CD8-positive, alpha-beta memory T cell (primary cell): ENCODE measurements around the gene FGFR1OP2. TPM values are rescaled to one million over a fixed set of nuclear protein-coding genes. Genes with fewer than 3 reads are reported as not detected.
A peak's percentile ranks its signal among the peaks of the same experiment; 100 is the strongest.
"Not testable (repeated sequence)": the region's sequence is repeated elsewhere in the genome, so short reads cannot be mapped to it uniquely, and the experiment has no call there.

Experiments used
- CTCF ChIA-PET: fragments of 350-600 bp; sonication (Branson Sonifier 250); formaldehyde crosslinking; loops from one replicate; lab custom pipeline; 2021; ENCODE audit warnings: antibody characterized with exemption; lab: Charles Lee
- POLR2A ChIA-PET: fragments of 350-600 bp; sonication (Branson Sonifier 250); formaldehyde crosslinking; loops from one replicate; lab custom pipeline; 2021; ENCODE audit warnings: antibody characterized with exemption; lab: Charles Lee
- DNase-seq, 5 donors: peaks; one replicate each; pipeline versions ENCODE4 v3.0.0 to v3.0.0-alpha.2; 2020 to 2022; ENCODE audit warnings: mixed read lengths in 1 of 5
- H3K27ac ChIP-seq: one replicate; pipeline ENCODE4 v1.7.0; 2013; ENCODE audit warnings: low read depth, mild to moderate bottlenecking, low read length, moderate library complexity
- H3K27me3 ChIP-seq: 2 replicates; pipeline ENCODE4 v1.7.0; 2013; ENCODE audit warnings: low read length, mild to moderate bottlenecking; ENCODE audit not compliant: insufficient read depth, poor library complexity, severe bottlenecking
- H3K36me3 ChIP-seq: 2 replicates; pipeline ENCODE4 v1.7.0; 2013; ENCODE audit warnings: mild to moderate bottlenecking, low read length, moderate library complexity; ENCODE audit not compliant: insufficient read depth
- H3K4me1 ChIP-seq: 2 replicates; pipeline ENCODE4 v1.7.0; 2013; ENCODE audit warnings: mild to moderate bottlenecking, low read length, moderate library complexity; ENCODE audit not compliant: insufficient read depth
- H3K4me3 ChIP-seq: 2 replicates; pipeline ENCODE4 v1.7.0; 2013; ENCODE audit warnings: mild to moderate bottlenecking, low read length
- H3K9me3 ChIP-seq: 2 replicates; pipeline ENCODE4 v1.7.0; 2013; ENCODE audit warnings: mild to moderate bottlenecking, low read length
- H3K27ac Mint-ChIP-seq, 8 donors: one replicate each; pipeline ENCODE4 v1.8.0; 2020 to 2021; ENCODE audit warnings: mixed read lengths in 8 of 8, mild to moderate bottlenecking in 6 of 8, inconsistent platforms in 3 of 8, moderate library complexity in 3 of 8
- H3K27me3 Mint-ChIP-seq, 2 donors: one replicate each; pipeline ENCODE4 v1.8.0; 2020 to 2021; ENCODE audit warnings: mixed read lengths in 2 of 2, mild to moderate bottlenecking in 1 of 2, moderate library complexity in 1 of 2
- H3K36me3 Mint-ChIP-seq, 3 donors: one replicate each; pipeline ENCODE4 v1.8.0; 2020 to 2021; ENCODE audit warnings: mixed read lengths in 3 of 3, inconsistent platforms in 1 of 3, mild to moderate bottlenecking in 1 of 3
- H3K4me1 Mint-ChIP-seq, 3 donors: one replicate each; pipeline ENCODE4 v1.8.0; 2020 to 2021; ENCODE audit warnings: mixed read lengths in 3 of 3, inconsistent platforms in 1 of 3, mild to moderate bottlenecking in 1 of 3
- H3K4me3 Mint-ChIP-seq, 7 donors: one replicate each; pipeline ENCODE4 v1.8.0; 2020 to 2021; ENCODE audit warnings: mixed read lengths in 7 of 7, mild to moderate bottlenecking in 6 of 7, moderate library complexity in 4 of 7, inconsistent platforms in 2 of 7
- H3K9me3 Mint-ChIP-seq, 5 donors: one replicate each; pipeline ENCODE4 v1.8.0; 2020 to 2022; ENCODE audit warnings: mixed read lengths in 5 of 5, mild to moderate bottlenecking in 3 of 5, moderate library complexity in 2 of 5, inconsistent platforms in 1 of 5
- polyA plus RNA-seq: library from polyadenylated mRNA; unstranded; fragments of 300-500 nt; fragmentation: Illumina TruSeq; gene quantifications from one replicate; pipeline ENCODE4 v1.2.3, GENCODE V29; 2021
- total RNA-seq, 2 experiments: library from RNA; stranded (reverse); gene quantifications; one replicate each; pipeline ENCODE4 v1.2.3, GENCODE V29; 2021

Gene FGFR1OP2
- total and polyA plus RNA-seq, 3 experiments from 2014 or later, result 50.4 to 103 (median 54.7) TPM

GRCh38 chr12:26941215-26941594, 2.9 kb downstream of the FGFR1OP2 start:
- Histone ChIP-seq H3K4me1 (peaks cover 46% of the 10 kb centered on the region), H3K27ac (peak overlapping the region; percentile 58), H3K9me3 (no peaks in the 10 kb centered on the region), H3K4me3 (peak overlapping the region; percentile 45), H3K36me3 (no peaks in the 10 kb centered on the region), H3K27me3 (no peaks in the 10 kb centered on the region)
- peaks cover 72 to 86% (median 77%) of the 10 kb centered on the region in 3 donors for H3K4me1 Mint-ChIP-seq
- peaks cover 0 to 4% (median 0%) of the 10 kb centered on the region in 5 donors for H3K9me3 Mint-ChIP-seq
- DNase-seq, result peak in 2 of 5 donors; percentile 14 to 31
- H3K36me3 Mint-ChIP-seq, result peaks cover 0 to 32% (median 4%) of the 10 kb centered on the region in 3 donors
- H3K4me3 Mint-ChIP-seq, result peak overlapping the region; percentile 79 to 99 (median 97)
- ChIA-PET POLR2A (no interaction called here), CTCF (interaction anchor here (1.1 to 2.5 kb wide), 2 partner anchors 56 to 73 kb away, joined by 3 to 12 read pairs; partner anchors contain the start of gene TM7SF3)
- peaks cover 0 to 2% of the 10 kb centered on the region in 2 donors for H3K27me3 Mint-ChIP-seq
- peak overlapping the region; percentile 86 to 99 (median 93) for H3K27ac Mint-ChIP-seq

- H3K36me3 ChIP-seq, result no peaks in the 10 kb centered on the region
- H3K9me3 Mint-ChIP-seq, result peaks cover 3 to 17% (median 5%) of the 10 kb centered on the region in 5 donors
- peaks cover 67 to 90% (median 89%) of the 10 kb centered on the region in 3 donors for H3K4me1 Mint-ChIP-seq
- no peak for DNase-seq
- H3K27ac ChIP-seq, result no peak overlapping the region
- no peaks in the 10 kb centered on the region for H3K27me3 Mint-ChIP-seq
- no peak overlapping the region for H3K4me3 Mint-ChIP-seq
- ChIA-PET CTCF (no interaction called here), POLR2A (no interaction called here)
- peak overlapping the region in 2 of 8 donors; percentile 35 to 58 for H3K27ac Mint-ChIP-seq
- no peaks in the 10 kb centered on the region for H3K9me3 ChIP-seq
- H3K36me3 Mint-ChIP-seq, result peaks cover 10 to 45% (median 26%) of the 10 kb centered on the region in 3 donors
- no peaks in the 10 kb centered on the region for H3K27me3 ChIP-seq
- H3K4me1 ChIP-seq, result peaks cover 36% of the 10 kb centered on the region
- H3K4me3 ChIP-seq, result no peak overlapping the region
Measured at GRCh38 chr12:26948309-26948708, 10.0 kb downstream of the FGFR1OP2 start.

DNA sequence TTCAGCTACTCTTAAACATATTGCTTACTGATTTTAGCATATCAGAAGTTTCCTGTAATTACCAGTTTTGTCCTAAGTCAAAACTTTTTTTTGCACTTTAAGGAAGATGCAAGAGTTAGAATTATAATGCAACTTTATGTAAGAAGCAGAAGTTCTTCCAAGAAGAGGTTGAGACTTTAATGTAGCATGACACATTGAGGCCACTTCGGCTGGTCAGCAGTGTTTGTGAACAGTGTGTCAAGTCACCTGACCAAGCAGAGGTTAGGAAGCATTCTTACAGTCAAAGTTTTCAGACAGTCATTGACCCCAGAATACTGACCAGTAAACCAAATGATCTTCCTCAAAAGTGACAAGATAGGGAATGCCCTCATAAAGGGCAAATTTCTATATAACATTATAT, 15.2 kb downstream of the FGFR1OP2 start:
- CTCF ChIA-PET, result no interaction called here
- Histone ChIP-seq H3K4me1 (peaks cover 20% of the 10 kb centered on the region), H3K27me3 (no peaks in the 10 kb centered on the region), H3K9me3 (no peaks in the 10 kb centered on the region), H3K4me3 (no peak overlapping the region), H3K27ac (no peak overlapping the region), H3K36me3 (peaks cover 10% of the 10 kb centered on the region)
- POLR2A ChIA-PET, result interaction anchor here (0.7 to 1.0 kb wide), 2 partner anchors 15 to 157 kb away, joined by 4 to 5 read pairs; partner anchors contain the start of gene FGFR1OP2
- peaks cover 0 to 2% (median 2%) of the 10 kb centered on the region in 5 donors for H3K9me3 Mint-ChIP-seq
- peak overlapping the region in 3 of 8 donors; percentile 26 to 58 (median 29) for H3K27ac Mint-ChIP-seq
- H3K4me1 Mint-ChIP-seq, result peaks cover 50 to 77% (median 75%) of the 10 kb centered on the region in 3 donors
- no peaks in the 10 kb centered on the region for H3K27me3 Mint-ChIP-seq
- no peak for DNase-seq
- H3K36me3 Mint-ChIP-seq, result peaks cover 20 to 67% (median 25%) of the 10 kb centered on the region in 3 donors
- peak overlapping the region in 1 of 7 donors; percentile 29 for H3K4me3 Mint-ChIP-seq

DNA sequence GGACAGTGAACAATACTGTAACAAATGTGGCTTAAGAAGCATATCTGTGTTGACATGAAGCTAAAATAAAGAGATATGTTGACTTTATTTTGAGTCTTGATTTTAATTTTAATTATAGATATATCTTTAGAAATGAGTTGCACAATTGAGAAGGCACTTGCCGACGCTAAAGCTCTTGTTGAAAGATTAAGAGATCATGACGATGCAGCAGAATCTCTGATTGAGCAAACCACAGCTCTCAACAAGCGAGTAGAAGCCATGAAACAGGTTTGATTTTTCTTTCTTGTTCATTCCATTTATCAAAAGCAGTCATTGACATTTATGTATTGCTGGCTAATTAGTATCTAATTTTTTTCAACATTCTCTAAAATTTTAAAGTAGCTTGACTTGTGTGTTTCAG, 15.8 kb downstream of the FGFR1OP2 start:
- Mint-ChIP-seq H3K9me3 (no peaks in the 10 kb centered on the region), H3K4me1 (peaks cover 49 to 74% (median 73%) of the 10 kb centered on the region in 3 donors), H3K4me3 (peak overlapping the region in 1 of 7 donors; percentile 29), H3K27ac (peak overlapping the region in 1 of 8 donors; percentile 27), H3K27me3 (no peaks in the 10 kb centered on the region), H3K36me3 (peaks cover 18 to 64% (median 23%) of the 10 kb centered on the region in 3 donors)
- Histone ChIP-seq H3K4me3 (no peak overlapping the region), H3K9me3 (no peaks in the 10 kb centered on the region), H3K36me3 (peaks cover 13% of the 10 kb centered on the region), H3K27me3 (no peaks in the 10 kb centered on the region), H3K4me1 (peaks cover 20% of the 10 kb centered on the region), H3K27ac (no peak overlapping the region)
- ChIA-PET CTCF (interaction anchor here (1.0 kb wide), 1 partner anchor 32 kb away, joined by 3 read pairs; no protein-coding TSS in a partner anchor), POLR2A (no interaction called here)
- DNase-seq, result no peak

DNA sequence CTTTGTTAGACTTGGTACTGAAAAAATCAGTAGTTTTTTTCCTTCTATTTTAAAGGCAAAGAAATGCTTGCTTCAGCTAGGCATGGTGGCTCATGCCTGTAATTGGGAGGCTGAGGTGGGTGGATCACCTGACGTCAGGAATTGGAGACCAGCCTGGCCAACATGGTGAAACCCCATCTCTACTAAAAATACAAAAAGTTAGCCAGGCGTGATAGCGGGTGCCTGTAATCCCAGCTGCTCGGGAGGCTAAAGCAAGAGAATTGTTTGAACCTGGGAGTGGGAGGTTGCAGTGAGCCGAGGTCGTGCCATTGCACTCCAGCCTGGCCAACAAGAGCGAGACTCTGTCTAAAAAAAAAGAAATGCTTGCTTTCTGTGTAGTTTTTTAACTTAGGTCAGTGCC, 23.1 kb downstream of the FGFR1OP2 start:
- H3K4me3 ChIP-seq, H3K27me3 ChIP-seq, H3K9me3 ChIP-seq, DNase-seq, H3K4me1 ChIP-seq, H3K4me3 Mint-ChIP-seq, POLR2A ChIA-PET, H3K9me3 Mint-ChIP-seq, H3K27me3 Mint-ChIP-seq, H3K27ac ChIP-seq, CTCF ChIA-PET: not testable (repeated sequence)
- Mint-ChIP-seq H3K27ac (peak overlapping the region in 2 of 8 donors; percentile 61 to 81), H3K4me1 (peaks cover 7 to 15% (median 13%) of the 10 kb centered on the region in 3 donors), H3K36me3 (peaks cover 15 to 82% (median 27%) of the 10 kb centered on the region in 3 donors)
- H3K36me3 ChIP-seq, result peaks cover 26% of the 10 kb centered on the region

DNA sequence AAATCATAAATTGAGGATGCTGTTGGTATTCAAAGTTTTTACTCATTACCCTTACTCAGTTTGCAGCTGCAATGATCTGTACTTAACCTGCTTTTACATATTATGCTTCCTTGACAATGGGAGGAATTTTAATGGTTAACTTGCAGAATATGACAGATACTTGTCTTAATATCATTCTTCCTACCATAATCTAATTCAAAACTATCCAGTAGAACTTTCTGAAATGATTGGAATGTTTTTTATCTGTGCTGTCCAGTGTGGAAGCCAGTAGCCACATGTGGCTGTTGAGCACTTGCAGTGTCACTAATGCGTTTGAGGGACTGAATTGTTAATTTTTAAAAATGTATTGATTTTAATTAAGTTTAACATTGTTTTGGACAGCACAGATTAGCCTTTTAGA, 23.5 kb downstream of the FGFR1OP2 start:
- no peaks in the 10 kb centered on the region for H3K9me3 Mint-ChIP-seq
- no peaks in the 10 kb centered on the region for H3K9me3 ChIP-seq
- no peak overlapping the region for H3K4me3 ChIP-seq
- peaks cover 4 to 10% (median 9%) of the 10 kb centered on the region in 3 donors for H3K4me1 Mint-ChIP-seq
- H3K27me3 ChIP-seq, result no peaks in the 10 kb centered on the region
- H3K36me3 ChIP-seq, result peaks cover 25% of the 10 kb centered on the region
- CTCF ChIA-PET, result no interaction called here
- POLR2A ChIA-PET, result no interaction called here
- peak overlapping the region in 2 of 8 donors; percentile 26 to 61 for H3K27ac Mint-ChIP-seq
- peaks cover 11 to 81% (median 24%) of the 10 kb centered on the region in 3 donors for H3K36me3 Mint-ChIP-seq
- H3K27me3 Mint-ChIP-seq, result no peaks in the 10 kb centered on the region
- no peak for DNase-seq
- H3K4me3 Mint-ChIP-seq, result no peak overlapping the region
- no peaks in the 10 kb centered on the region for H3K4me1 ChIP-seq
- H3K27ac ChIP-seq, result no peak overlapping the region

DNA sequence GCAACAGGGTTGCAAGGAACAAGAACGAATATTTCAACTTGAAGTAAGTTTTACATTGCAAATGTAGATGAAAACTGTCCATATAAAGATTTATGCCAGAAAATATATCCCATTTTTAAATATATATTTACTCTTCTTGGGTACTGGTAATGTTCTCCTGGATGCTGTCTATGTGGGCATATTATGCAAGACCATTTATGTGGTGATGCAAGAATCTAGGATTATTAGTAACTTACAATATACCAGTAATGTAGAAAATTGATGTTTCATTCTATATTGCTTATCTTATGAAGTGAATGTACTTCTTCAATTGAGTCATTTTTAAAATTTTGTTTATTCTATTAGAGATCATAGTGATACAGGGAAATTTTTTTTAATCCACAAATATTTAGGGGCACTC, 25.1 kb downstream of the FGFR1OP2 start:
- H3K4me1 ChIP-seq, result no peaks in the 10 kb centered on the region
- no peak overlapping the region for H3K4me3 Mint-ChIP-seq
- H3K27ac ChIP-seq, result no peak overlapping the region
- peaks cover 4 to 8% (median 4%) of the 10 kb centered on the region in 3 donors for H3K4me1 Mint-ChIP-seq
- ChIA-PET POLR2A (no interaction called here), CTCF (interaction anchor here (1.5 kb wide), 1 partner anchor 50 kb away, joined by 6 read pairs; the partner anchor contains the start of gene TM7SF3)
- H3K27me3 ChIP-seq, result no peaks in the 10 kb centered on the region
- H3K4me3 ChIP-seq, result no peak overlapping the region
- peaks cover 22% of the 10 kb centered on the region for H3K36me3 ChIP-seq
- H3K36me3 Mint-ChIP-seq, result peaks cover 4 to 74% (median 21%) of the 10 kb centered on the region in 3 donors
- H3K9me3 Mint-ChIP-seq, result no peaks in the 10 kb centered on the region
- H3K27me3 Mint-ChIP-seq, result no peaks in the 10 kb centered on the region
- no peak for DNase-seq
- peak overlapping the region in 3 of 8 donors; percentile 26 to 70 (median 29) for H3K27ac Mint-ChIP-seq
- H3K9me3 ChIP-seq, result no peaks in the 10 kb centered on the region

DNA sequence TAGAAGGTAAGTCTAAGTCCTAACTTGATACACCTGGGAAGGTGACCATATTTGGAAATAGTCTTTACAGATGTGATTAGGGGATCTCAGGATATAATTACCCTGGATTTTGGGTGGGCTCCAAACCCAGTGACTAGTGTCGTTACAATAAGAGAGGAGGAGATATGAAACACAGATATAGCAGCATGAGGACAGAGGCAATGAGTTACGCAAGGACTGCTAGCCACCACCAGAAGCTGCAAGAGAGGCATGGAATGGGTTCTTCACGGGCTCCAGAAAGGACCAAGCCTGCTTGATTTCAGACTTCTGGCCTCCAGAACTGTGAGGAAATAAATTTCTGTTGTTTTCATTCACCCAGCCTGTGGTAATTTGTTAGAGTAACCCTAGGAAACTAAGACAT, 28.6 kb downstream of the FGFR1OP2 start:
- POLR2A ChIA-PET, result no interaction called here
- peaks cover 19% of the 10 kb centered on the region for H3K36me3 ChIP-seq
- peaks cover 4 to 60% (median 19%) of the 10 kb centered on the region in 3 donors for H3K36me3 Mint-ChIP-seq

More for the DNA sequence above, 28.6 kb downstream of the FGFR1OP2 start:
- DNase-seq, result no peak
- H3K4me3 ChIP-seq, result no peak overlapping the region
- no peaks in the 10 kb centered on the region for H3K9me3 ChIP-seq
- H3K4me1 ChIP-seq, result peaks cover 15% of the 10 kb centered on the region
- no peaks in the 10 kb centered on the region for H3K9me3 Mint-ChIP-seq
- peaks cover 18 to 24% (median 23%) of the 10 kb centered on the region in 3 donors for H3K4me1 Mint-ChIP-seq
- CTCF ChIA-PET, result no interaction called here
- no peak overlapping the region for H3K27ac Mint-ChIP-seq
- no peak overlapping the region for H3K4me3 Mint-ChIP-seq
- no peak overlapping the region for H3K27ac ChIP-seq
- no peaks in the 10 kb centered on the region for H3K27me3 Mint-ChIP-seq
- H3K27me3 ChIP-seq, result no peaks in the 10 kb centered on the region
